Vagina (tissue), 2 donors: ENCODE data around the gene EAF1.

ENCODE experiments used
- POLR2A ChIP-seq, 2 donors: fragments of 450-650 bp; IDR thresholded peaks; one replicate each; pipeline ENCODE4 v1.6.1; 2017; ENCODE audit warnings: antibody characterized with exemption in 2 of 2, mild to moderate bottlenecking in 2 of 2, moderate library complexity in 2 of 2
- TF ChIP-seq, protein P1 (sequence below), 3 experiments: fragments of 450-650 bp in 2 of 3; fragments of 200-600 bp in 1 of 3; sonication (generic) in 1 of 3; IDR thresholded peaks; one replicate each; pipeline ENCODE4 v1.5.1; 2017 to 2019; ENCODE audit warnings: antibody characterized with exemption in 3 of 3, mild to moderate bottlenecking in 2 of 3, moderate library complexity in 2 of 3

DNA sequence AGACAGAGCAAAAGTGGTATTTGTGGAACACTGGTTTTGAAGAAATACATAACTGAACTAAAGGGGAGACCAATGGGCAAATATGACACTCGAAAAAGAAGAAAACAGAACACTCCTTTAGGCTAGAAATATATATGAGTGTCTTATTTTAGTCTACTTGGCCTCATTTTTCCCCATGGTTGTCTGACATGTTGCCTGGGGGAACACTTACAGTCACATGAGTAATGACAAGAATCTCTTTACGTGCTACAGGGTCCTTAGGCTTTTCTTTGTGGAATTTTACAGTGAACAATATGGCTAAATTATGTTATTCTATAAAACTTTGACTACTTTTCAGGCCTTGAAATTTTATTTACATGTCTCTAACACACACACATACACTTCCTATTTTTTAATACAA lies 17.6 kb upstream of the EAF1 start:
- TF ChIP-seq, protein P1, sequence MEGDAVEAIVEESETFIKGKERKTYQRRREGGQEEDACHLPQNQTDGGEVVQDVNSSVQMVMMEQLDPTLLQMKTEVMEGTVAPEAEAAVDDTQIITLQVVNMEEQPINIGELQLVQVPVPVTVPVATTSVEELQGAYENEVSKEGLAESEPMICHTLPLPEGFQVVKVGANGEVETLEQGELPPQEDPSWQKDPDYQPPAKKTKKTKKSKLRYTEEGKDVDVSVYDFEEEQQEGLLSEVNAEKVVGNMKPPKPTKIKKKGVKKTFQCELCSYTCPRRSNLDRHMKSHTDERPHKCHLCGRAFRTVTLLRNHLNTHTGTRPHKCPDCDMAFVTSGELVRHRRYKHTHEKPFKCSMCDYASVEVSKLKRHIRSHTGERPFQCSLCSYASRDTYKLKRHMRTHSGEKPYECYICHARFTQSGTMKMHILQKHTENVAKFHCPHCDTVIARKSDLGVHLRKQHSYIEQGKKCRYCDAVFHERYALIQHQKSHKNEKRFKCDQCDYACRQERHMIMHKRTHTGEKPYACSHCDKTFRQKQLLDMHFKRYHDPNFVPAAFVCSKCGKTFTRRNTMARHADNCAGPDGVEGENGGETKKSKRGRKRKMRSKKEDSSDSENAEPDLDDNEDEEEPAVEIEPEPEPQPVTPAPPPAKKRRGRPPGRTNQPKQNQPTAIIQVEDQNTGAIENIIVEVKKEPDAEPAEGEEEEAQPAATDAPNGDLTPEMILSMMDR (IDR thresholded peaks at IDR 0.05), result no peak
- TF ChIP-seq POLR2A (IDR thresholded peaks at IDR 0.05), result no peak
